Left lobe of liver (tissue), 2 donors: ENCODE data around the gene HTR3E. TPM values are rescaled to one million over a fixed set of nuclear protein-coding genes. Genes with fewer than 3 reads are reported as not detected.
"Not testable (repeated sequence)": the region's sequence is repeated elsewhere in the genome, so short reads cannot be mapped to it uniquely, and the experiment has no call there.

Source experiments
- ATAC-seq: fragments of 200-7000 bp; cut with Tn5 transposase; one replicate; pipeline ENCODE4 v1.9.1; 2020; ENCODE audit warnings: mild to moderate bottlenecking, moderate library complexity
- DNase-seq: peaks from one replicate; pipeline ENCODE4 v3.0.0-alpha.2; 2020; ENCODE audit warnings: low spot score
- total RNA-seq: library from RNA; stranded (reverse); gene quantifications from one replicate; pipeline ENCODE4 v1.2.1, GENCODE V29; 2021
- donor health status: DM: no; HTN: no; CAD: no; lungs with moderate emphysema.
- donor health status: DM: no; HTN: yes; CAD: no.

The HTR3E gene
- not detected for total RNA-seq

DNA sequence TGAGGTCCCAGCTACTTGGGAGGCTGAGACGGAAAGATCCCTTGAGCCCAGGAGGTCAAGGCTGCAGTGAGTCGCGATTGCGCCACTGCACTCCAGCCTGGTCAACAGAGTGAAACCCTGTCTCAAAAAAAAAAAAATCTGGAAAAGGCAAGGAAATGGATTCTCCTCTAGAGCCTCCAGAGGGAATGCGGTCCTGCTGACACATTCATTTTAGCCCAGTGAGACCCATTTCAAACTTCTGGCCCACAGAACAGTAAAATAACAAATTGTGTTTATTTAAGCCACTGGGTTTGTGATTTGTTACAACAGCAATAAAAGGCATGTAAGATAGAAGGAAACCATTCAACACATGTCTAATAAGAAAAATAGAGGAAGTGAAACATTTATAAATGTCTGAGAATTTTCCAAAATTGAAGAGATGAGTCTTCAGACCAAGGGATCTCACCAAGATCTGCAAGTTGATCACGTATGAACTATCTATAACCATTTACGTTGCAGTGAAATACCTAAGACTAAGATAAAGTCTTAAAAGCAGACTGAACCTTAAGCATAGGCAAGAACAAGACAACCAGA is at the start of gene HTR3E:
Gene HTR3E (plus strand): TSS at position 254 of the 573 bp plus-strand sequence. CDS start 466 bp downstream, outside the sequence.
- DNase-seq (no peak), ATAC-seq (no peak)

DNA sequence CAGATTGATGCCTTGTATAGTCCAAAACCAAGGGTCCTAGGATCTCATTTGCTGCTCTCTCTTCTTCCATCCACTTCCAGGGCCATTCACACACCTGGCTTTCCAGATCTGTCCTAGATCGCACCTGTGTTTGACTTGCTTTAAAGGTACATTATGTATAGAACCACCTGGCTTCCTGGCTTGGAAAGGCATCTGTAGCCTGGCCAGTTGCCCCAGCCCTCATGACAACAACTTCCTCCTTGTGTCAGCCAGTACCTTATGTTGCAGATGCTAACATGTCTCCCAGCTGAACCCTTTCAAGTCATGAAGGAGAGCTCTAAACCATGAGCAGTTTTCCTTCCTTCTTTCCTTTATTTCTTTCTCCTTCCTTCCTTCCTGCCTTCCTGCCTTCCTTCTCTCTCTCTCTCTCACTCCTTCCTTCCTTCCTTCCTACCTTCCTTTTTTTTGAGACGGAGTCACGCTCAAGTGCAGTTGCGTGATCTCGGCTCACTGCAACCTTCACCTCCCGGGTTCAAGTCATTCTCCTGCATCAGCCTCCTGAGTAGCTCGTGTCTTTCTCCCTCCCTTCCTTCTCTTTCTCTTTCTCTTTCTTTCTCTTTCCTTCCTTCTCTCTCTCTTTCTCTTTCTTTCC is 46.5 kb upstream of the HTR3E start:
- no peak for DNase-seq
- no peak for ATAC-seq

- ATAC-seq = no peak
These were observed 44.1 kb upstream of the HTR3E start, which contains the start of gene HTR3C for GRCh38 chr3:184052767-184053166. Gene HTR3C (plus strand): TSS chr3:184053047. CDS start chr3:184053081, 34 bp downstream.

GRCh38 chr3:184058029-184058428 is 38.8 kb upstream of the HTR3E start:
- DNase-seq (no peak), ATAC-seq (no peak)

More at GRCh38 chr3:184052767-184053166, 44.1 kb upstream of the HTR3E start, which contains the start of gene HTR3C:
- no peak for DNase-seq

GRCh38 chr3:184059424-184059823 is 37.4 kb upstream of the HTR3E start:
- ATAC-seq = no peak
- DNase-seq = no peak

DNA sequence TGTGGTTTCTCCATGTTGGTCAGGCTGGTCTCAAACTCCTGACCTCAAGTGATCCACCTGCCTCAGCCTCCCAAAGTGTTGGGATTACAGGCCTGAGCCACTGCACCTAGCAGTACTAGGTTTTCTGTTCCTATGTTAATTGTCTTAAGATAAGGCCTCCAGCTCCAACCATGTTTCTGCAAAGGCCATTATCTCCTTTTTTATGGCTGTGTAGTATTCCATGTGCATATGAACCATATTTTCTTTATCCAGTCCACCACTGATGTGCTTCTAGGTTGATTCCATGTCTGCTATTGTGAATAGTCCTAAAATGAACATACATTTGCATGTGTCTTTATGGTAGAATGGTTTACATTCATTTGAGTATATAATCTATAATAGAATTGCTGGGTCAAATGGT is 34.2 kb upstream of the HTR3E start:
- DNase-seq (no peak), ATAC-seq (no peak)

DNA sequence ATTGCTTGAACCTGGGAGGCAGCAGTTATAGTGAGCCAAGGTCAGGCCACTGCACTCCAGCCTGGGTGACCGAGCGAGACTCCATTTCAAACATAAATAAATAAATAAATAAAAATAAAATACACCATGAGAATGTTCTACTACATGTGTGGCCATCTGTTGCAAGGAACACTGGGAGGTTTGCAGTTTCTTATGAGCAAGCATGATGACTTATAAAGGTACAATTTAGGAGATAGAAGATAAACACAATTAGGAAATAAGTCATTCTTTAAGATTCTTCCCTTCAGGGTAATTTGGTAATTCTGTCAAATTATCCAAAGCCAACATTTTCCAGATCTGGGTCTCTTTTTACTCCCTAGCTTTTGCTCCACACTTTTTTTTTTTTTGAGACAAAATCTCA is 30.7 kb upstream of the HTR3E start:
- DNase-seq = no peak
- ATAC-seq = no peak

- DNase-seq (no peak), ATAC-seq (no peak)
These were observed 29.2 kb upstream of the HTR3E start for GRCh38 chr3:184067573-184068055.

DNA sequence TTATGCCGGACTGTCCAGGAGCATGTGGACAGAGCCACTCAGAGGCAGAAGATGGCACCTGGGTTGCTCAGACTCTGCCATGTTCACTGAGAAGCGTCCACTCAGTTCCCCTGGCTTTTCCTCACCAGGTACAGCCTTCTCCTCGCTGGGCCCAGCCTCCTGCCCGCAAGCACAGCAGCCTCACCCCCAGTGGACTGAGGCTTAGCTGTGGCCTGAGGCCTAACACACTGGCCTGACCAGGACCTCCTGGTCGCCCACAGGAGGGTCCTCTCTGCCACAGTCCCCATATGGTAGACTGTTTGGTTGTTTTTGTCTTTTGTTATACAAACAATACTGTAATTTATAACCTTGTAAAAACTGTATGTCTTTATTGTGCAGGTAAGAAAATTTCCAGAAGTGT is 28.5 kb upstream of the HTR3E start:
- ATAC-seq = no peak
- DNase-seq = no peak

DNA sequence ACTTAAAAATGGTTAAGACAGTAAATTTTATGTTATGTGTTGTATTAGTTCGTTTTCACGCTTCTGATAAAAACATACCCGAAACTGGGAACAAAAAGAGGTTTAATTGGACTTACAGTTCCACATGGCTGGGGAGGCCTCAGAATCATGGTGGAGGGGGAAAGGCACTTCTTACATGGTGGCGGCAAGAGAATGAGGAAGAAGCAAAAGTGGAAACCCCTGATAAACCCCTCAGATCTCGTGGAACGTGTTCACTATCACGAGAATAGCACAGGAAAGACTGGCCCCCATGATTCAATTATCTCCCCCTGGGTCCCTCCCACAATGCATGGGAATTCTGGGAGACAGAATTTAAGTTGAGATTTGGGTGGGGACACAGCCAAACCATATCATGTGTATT is 25.7 kb upstream of the HTR3E start:
- not testable (repeated sequence) for ATAC-seq, DNase-seq

- DNase-seq = no peak
- ATAC-seq = no peak
These were observed 23.2 kb upstream of the HTR3E start for GRCh38 chr3:184073621-184074020.

DNA sequence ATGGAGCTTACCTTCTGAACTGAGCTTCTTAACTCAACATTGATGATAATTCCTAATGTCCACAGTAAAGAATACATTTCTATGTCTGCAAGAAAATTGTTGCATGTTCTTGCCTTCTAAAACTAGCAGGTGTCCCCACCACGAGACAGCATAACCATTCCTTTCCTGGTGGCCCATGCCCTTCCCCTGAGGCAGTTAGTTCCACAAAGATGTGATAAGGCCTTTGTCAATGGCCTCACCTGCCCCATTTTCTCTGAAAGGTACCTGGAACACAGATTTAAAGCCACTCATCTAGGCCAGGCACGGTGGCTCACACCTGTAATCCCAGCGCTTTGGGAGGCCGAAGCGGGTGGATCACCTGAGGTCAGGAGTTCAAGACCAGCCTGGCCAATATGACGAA is 21.0 kb upstream of the HTR3E start:
- DNase-seq = no peak
- no peak for ATAC-seq

GRCh38 chr3:184077881-184078280 is 19.0 kb upstream of the HTR3E start:
- ATAC-seq (no peak), DNase-seq (no peak)

GRCh38 chr3:184078851-184079250 is 18.0 kb upstream of the HTR3E start:
- ATAC-seq = no peak
- DNase-seq = no peak

GRCh38 chr3:184081116-184081830 is 15.6 kb upstream of the HTR3E start:
- no peak for DNase-seq
- ATAC-seq = no peak

DNA sequence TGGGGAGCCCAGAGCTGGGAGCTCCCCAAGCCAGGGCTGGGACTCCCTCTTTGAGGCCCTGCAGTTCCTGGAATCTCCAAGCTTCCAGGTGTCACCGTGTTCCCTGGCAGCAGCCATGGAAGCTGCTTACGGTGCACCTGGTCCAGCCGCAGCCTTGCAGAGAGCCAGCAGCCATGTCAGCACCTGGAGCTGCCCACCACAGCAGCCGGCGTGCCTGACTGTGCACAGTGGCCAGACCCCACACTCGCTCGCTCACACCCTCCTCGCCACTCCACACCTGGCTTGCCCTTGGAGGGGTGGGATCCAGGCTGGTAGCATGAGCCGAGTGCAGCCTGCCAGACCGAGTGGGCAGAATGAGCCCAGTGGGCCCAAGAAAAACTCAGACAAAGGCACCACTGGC is 14.8 kb upstream of the HTR3E start:
- no peak for DNase-seq
- ATAC-seq = no peak

DNA sequence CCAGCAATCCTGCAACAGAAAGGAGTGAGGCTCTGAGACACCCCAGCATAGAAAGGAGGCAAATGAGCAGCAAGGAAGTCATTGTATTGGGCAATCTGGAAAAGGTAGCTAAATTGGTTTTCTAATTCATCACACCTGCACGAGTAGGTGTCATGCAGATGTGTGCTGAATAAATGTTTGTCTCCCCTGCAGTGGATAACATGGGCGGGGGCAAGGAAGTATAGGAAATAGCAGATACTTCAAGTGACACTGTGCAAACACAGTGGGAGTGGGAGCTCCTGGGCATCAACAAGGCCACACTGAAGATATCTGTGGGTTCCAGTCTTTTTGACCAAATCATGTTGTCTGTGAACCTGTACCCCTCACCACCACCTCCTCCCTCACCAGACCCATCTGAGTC is 14.4 kb upstream of the HTR3E start:
- ATAC-seq (no peak), DNase-seq (no peak)

DNA sequence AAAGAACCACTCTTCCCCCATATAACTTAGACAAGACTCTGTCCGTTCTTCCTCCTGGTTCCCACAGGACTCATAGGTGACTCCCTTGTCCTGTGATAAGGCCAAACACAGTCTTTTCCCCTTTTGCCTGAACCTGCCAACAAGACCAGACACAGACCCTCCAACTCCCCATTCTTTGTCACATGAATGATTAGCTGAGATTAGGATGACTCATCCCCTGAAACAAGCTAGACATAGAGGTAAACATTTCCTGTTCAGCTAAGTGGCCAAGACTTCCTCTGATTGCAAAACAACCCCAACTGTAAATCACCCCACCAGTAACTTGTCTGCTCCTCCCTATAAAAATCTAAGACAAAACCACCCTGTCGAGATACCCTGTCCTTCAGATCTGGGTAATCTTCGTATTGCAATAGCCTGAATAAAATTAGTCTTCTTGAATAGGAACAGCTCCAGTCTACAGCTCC is 11.4 kb upstream of the HTR3E start:
- ATAC-seq (no peak), DNase-seq (no peak)

DNA sequence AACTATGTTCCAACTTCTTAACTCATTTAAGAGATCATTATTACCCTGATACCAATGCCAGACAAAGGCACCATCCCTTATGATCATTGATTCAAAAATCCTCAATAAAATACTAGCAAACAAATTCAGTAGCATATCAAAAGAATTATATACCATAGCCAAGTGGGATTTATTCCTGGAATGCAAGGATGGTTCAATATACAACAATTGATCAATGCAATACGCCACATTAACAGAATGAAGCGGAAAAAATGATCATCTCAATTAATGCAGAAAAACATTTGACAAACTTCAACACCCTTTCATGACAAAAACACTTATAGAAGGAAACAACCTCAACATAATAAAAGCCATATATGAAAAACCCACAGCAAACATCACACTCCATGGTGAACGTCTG is 4.7 kb upstream of the HTR3E start:
- no peak for ATAC-seq

DNA sequence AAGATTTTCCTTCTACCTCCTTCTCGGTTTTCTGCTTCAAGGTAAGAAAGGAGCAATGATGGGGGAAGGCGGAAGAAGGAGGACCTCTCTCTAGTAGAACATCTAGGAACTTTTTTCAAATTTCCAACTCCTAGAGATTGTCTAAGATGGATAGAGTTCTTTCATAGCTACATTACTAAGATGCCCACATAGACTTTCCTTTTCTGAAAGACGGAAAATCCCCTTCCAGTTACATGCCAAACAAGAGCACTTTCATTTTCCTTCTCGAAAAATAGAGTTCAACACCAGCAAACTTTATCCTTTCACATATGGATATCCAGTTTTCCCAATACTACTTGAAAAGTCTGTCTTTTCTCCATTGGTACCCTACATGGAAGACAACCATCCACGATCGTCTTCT is 692 bp downstream of the HTR3E start:
- ATAC-seq = no peak
- DNase-seq = no peak

More for the DNA sequence above, 4.7 kb upstream of the HTR3E start:
- DNase-seq = no peak

- DNase-seq (no peak), ATAC-seq (no peak)
These were observed 3.2 kb downstream of the HTR3E start for GRCh38 chr3:184099806-184100686.
